Stimulated activated CD8-positive, alpha-beta memory T cell treated with anti-CD3 and anti-CD28 coated beads, Interleukin-15, amount 100 ng/mL, for 24 hours (primary cell): ENCODE data around the gene HGFAC.

ENCODE experiments used
- DNase-seq: peaks from one replicate; pipeline ENCODE4 v3.0.0-alpha.2; 2020; ENCODE audit warnings: low read depth

The HGFAC gene

DNA sequence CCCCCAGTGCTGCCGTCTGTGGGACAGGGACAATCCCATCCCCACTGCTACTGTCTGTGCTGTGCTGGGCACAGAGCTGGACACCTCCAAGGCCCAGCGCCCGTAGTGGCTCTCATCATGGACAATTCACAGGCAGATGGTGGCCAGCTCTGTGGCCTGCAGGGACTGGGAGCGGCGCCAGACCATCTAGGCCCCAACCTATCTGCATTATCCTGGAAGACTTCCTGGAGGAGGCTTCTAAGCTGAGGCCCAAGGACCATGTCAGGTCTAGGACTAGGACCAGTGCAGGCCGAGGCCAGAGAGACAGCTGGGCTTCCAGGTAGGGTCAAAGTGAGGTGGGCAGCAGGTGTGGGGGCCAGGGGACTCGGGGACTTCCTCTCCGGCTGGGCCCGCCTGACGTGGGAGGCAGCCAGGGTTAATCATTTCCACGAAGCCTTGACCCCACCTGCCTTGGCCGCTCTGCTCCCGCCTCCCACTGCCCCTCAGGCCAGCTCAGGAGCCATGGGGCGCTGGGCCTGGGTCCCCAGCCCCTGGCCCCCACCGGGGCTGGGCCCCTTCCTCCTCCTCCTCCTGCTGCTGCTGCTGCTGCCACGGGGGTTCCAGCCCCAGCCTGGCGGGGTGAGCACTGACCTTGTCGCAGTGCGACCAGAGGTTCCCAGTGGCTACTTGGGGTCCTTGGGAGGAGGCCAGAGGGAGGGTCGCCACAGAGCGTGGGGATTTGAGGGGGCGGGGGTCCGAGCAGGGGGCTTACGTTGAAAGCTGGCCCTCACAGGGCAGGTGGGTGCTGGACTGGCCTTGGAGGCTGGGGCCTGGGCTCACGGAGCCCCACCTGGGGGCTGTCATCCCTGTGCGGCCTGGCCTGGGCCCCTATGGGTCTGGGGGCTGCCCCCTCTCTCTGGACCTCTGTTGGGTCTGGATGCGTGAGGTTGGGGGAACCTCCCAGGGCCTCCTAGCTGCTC, at the start of gene HGFAC:
Gene HGFAC (plus strand): TSS at position 468 of the 959 bp plus-strand sequence. CDS start 34 bp downstream, at position 502.
- DNase-seq: no peak

DNA sequence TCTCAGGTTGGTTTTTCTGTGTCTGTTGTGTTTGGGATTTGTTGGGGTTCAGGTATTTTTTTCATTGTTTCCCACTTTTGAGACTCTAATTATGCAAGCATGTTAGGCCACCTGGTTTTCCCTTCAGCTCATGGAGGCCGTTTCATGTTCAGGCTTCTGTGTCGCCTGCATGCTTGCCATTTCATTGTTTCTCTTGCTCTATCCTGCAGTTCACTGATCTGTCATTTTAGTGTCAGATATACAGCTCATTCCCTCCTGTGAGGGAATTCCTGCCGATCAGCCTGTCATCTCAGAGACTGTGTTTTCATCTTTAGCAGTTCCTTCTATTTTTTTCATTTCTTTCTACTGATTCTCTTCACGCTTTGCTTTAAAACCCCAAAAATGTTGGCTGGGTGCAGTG, 49.4 kb upstream of the HGFAC start:
- DNase-seq: no peak

DNA sequence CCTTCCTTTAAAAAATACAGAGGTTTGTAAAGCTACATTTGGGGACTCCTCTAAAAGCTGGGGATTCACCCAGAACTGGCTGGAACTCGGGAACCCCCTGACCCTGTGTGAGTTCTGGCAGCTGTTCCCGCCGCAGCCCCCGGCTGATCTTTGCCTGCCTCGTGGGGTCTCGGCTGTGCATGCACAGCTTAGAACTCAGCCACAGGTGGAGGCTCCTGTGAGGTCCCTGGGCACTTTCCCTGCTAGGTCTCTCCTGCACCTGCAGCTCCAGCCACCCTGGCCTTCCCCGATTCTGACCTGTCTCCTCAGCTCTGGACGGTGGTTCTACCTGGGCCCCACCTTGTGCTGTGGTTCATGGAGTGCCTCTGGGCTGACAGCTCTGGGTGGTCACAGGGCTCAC, 48.6 kb upstream of the HGFAC start:
- no peak for DNase-seq

DNA sequence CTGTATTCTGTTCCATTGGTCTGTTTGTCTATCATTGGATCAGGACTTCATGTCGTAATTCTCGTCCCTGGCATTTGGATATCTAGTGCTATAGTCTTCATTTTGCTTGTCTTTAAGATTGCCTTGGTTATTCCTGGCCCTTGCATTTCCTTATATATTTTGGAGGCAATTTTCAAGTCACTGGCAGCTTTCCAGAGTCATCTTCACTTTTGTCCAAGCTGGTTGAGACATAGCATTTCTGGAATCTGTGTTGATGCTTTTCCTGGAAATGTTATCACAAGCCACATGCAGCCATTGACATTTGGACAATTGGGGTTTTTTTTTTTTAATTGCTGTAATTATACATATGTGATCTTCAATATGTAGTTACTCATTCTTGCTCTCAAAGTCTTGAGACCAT, 45.2 kb upstream of the HGFAC start:
- DNase-seq: no peak

DNA sequence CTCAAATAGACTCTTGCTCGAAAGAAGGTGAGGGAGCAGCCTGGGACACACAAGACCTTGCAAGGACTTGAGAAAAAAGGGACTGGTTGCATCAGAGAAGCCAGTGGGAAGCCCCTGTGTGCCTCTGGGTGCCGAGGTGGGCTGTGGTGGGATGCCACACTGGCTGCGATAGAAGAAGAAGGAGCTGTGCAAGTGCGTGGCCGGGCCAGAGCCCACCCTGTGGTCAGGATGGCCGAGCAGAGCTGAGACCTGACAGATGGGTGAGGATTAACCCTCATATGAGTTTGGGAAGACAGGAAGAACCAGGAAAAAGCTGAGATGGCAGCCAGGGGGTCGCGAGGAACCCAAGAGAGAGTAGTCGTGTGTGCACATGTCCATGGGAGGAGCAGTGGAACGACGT, 44.6 kb upstream of the HGFAC start:
- DNase-seq: no peak

DNA sequence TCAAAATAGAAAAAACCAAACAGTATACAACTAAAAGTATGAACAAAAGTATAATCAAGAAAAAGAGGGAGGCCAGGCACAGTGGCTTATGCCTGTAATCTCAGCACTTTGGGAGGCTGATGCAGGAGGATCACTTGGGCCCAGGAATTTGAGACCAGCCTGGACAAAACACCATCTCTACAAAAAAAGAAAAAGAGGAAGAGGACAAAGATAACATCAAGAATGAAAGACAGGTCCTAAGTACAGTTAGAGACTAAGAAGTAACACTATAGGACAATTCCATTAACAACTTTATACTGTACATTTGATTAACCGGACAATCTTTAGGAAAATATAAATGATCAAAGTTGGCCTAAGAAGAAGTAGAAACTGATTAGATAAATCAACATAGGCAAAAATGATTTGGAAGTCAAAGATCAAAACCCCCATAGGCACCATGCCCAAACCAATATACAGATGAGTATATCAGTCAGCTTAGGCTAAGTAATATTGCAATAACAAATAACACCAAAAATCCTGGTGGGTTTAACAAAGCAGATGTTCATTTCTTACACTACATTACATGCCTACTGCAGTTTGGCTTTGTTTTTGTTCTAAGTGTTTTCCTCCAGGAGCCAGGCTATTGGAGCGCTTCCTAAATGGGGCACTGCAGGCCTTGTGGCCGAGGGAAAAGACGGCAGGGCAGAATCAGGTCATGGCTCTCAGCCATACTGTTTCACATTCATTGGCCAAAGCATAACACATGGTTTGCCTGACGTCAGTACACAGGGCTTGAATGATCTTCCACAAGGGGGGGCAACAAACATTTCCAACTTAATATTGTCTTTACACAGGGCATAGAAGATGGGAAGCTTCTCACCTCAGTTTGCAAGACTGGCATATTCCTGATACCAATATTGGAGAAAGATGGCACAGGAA, 42.2 kb upstream of the HGFAC start:
- DNase-seq: no peak

DNA sequence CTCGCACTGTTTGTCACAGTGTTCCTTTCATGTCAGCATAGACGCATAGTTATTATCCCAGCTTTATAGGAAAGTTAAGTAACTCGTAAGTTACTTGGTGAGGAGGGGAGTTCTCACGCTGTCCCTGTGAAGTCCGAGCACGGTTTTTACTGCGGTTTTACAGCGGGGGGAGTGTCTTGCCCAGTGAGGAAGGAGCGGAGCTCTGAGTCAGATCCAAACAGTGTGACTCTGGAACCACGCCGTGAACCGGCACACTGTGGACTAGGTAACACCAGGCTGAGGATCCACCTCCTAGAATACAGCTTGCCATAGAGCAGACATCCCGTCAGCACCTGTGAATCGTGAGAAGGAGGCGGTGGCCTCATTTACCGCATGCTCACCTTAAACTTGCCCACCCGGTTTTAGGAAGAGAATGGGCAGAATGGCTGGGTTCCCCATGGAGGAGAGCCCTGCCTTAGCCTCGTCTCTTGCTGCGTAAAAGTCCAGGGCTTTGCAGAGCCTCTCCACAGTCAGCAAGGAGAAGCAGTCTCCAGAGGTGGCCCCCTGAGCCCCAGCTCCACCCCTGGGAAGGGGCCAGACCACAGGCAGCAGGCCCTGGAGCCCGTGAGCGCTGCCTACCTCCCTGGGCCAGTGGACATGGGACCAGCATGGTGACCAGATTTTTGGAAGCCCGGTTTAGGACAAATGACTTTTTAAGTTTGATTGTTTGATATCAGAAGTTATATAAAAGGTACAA, 40.2 kb upstream of the HGFAC start:
- no peak for DNase-seq

DNA sequence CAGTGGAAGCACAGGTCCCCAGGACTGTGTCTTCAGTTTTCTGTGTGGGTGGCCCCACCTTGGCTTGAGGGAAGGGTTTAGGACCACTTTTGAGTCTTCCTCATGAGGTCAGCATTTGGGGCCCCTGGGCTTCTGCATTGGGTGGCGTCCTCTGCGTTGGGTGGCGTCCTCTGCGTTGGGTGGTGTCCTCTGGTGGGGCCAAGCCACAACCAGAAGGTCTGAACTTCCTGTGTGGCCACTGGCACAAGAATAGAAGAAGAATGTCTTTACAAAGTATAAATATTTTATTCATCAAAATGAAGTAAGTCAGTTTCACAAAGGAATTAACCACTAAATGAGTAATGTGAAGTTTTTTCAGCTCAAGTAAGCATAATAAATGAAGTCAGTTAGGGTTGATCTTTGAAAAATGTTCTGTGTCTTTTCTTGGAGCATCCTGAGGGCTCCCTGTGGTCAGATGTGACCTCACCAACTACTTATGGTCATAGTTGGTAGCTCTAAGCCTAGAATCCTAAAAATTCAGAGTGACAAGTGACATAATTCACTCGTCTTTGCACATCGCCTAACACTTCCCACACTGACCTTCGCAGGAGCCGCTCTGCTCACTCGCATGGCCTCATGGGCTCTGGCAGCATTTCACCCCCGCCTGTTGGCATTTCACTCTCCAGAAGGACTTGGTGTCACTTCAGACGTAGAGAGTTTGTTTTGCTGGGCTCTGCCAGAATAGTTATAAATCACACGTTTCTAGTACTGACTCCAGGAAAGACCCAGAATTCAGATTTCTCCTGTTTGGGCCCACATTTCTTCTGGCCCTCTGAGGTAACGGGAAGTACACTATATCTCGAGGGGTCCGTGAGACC, 39.0 kb upstream of the HGFAC start:
- no peak for DNase-seq

DNA sequence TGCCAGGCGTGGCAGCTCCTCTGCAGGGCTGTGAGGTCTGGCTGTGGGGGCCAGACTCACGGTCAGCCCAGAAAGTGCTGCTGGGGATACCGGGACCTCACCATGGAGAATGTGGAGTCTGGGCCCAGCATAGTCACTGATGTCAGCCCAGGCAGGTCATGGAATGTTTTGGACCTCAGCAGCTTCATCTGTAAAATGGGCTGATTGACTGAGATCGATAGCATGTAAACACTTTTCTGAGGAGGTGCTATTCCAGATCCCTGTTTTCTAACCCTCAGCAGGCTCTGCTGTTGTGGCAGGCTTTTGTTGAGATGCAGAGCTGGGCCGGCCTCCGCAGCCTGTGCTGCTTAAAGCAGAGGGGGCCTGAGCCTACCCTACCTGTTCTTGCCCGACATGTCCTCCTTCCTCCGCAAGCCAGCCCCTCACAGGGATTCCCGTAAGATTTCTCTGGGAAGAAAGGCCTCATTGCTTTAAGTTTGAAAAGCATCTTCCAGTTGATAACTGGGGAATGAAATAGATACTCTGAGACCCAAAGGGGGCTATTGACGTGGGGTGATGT, 38.3 kb upstream of the HGFAC start:
- no peak for DNase-seq

DNA sequence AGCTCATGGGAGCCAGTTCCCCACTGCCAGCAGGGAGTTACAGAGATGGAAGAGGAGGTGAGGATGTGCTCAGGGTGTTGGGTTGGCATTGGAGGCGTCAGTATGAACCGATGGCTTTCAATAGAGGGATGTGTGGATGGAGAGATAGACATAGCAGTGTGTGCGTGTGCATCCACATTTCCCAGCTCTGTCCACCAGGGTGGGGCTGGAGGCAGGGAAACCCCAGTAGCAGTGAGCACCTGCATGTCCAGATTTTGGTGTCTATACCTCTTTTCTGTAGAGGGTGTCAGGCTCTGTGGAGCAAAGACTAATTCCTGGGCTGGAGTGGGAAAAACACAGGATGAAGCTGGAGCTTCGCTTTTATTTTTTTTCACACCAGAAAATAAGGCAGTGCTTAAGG, 37.2 kb upstream of the HGFAC start:
- no peak for DNase-seq

DNA sequence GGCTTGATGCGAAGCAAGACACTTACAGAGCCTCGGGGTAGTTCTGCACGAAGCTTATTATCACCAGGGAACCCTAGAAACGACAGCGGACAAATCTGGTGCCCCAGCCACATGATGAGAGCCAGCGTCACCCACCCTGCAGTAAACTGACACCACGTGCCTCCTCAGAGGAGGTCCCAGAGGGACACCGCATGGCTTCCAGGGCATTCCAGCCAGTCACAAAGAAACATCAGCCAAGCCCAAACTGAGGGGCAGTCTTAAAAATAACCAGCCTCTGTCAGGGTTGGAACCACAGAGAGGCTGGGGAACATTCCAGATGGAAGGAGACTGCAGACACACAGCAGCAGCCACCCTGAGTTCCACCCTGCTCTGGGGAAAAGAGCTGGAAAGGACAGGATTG, 36.6 kb upstream of the HGFAC start:
- DNase-seq: no peak

DNA sequence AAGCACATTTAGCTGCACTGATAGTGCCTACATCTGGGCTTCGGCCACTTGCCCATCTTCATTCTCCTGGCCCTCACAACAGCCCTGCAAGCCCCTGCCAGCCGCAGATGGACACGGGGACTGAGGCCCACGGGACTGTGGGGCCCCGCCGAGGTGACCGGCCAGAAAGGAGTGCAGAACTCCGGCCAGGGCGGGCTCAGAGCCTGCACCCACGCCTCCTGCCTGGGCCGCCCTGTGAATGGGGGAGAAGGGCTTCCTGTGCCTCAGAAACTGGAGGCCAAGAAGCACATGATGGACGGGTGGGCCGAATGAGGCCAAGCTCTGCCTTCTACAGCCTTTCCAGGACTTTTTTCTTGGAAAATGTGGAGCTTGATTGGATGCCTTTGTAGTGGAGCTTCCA, 35.7 kb upstream of the HGFAC start:
- no peak for DNase-seq

DNA sequence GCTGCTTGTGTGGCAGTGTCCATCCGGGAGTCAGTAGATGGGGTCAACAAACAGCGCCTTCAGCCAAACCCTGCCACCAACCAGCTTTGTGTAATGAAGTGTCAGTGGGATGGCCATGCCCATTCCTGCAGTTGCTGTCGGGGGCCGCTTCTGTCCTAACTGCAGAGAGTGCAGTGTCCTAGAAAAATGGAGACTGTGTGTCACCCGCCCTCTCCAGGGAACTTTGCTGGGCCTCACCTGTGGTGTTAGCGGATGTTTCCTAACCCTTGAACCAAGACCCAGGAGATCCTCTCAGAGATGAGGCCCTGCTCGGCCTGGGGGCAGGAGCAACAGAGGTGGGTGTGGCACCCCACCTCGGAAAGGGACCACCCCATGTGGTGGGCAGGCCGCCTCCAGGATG, 35.3 kb upstream of the HGFAC start:
- no peak for DNase-seq

DNA sequence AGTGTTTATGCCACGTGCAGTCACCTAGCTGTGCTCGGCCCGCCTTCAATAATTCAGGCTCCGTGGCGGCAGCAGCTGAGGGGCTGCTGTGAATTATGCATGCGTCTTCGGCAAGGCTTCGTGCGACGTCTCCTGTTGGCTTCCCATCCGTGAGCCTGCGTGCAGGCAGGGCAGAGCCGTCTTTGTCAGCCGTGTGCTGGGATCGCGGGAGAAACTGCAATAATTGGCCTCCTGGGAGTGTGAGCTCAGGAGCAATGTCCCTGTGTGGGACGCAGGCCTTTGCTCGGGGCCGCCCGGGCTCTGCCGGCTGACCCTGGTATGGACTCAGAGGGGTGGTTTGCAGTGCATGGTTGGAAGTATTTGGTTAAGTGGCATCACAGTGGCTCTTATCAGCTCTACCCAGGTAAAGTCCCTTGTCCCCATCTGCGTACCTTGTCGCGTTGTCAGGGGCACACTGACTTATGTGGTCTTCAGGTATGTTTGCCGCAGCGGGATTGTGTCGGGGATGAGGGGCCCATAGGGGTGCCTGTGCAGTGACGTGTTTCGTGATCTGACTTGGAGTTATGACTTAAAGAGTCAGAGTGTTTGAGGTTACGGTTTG, 34.5 kb upstream of the HGFAC start:
- no peak for DNase-seq

DNA sequence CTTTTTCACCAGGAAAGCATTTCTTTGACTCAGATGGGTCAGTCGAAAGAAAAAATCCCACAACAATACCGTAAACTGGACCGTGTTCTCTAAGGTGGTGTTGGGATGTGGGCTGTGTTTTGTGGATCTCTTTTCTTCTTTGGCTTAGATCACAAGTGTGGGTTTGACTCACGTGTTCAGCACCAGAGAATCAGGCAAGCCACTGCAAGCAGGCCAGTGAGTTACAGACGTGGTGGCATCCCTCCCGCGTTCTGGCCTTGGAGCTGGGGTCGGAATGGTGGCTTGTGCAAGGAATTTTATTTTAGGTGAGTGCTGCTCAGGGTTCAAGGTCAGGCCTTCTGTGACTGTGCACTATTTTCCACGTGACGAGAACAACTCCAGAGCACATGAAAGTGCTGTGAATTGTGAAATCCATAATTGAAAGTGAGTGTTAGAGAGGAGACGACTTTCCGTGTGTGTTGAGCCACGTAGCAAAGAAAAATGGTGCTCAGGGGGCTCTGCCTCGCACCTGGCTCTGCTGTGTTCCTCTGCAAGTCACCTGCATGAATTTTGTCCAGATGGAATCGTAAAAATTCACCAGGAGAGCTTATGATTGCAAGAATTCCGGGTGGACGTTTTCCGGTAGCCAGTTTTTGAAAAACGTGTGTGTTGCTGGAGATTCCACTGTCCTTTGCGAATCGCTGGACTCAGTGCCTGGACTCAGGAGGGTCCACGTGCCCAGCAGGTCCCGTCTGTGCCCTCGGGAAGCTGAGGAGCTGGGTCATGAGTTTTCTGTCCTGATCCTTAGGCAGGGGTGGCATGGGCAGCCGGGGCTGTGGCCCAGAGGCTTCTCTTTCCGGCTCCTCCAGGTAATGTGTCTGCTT, 33.6 kb upstream of the HGFAC start:
- no peak for DNase-seq

DNA sequence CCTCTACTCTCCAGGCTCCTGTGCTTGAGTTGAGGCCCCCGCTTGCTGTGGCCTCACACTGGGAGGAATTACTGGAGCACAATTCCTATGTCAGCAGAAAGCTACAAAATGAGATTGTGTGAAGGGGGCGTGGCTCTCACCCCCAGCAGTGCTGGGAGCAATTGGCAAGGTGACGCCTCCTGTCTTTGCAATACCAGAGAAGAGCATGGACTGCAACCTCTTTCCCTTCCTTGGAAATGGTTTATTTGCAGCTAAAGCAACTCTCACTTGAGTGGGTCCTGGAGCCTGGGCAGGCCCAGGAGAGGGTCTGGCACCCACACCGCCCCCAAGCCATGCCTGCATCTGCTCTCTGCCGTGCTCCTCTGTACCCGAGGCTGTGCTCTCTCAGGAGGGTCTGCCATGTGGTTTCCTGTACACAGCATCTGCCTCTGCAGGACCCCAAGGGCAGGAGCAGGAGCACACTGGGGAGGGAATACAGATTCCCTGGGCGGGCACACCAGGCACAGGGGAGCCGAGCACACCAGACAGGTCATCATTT, 32.9 kb upstream of the HGFAC start:
- DNase-seq: no peak

DNA sequence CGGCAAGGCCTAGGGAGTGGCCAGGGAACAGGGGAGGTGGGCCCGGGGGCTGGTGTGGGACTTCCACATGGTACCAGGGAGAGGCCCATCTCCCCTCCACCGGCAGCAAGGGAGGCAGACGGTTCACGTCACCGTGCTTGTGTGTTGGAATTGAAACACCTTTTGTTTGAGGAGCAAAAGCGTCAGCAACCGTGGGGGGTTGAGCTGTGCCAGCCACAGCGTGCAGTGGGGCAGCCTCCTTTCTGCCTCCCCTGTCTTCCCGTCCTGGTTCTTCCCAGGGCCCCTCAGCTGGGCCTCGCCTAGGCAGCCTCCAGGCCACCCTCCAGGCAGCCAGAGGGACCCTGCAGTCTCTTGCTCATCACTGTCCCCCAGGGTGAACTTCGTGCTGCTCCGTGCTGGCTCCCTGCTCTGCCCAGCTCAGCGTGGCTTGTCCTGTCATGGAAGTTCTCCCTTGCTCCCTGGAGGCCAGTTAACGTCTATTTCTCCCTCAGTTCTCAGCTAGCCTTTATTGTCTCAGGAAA, 32.1 kb upstream of the HGFAC start:
- DNase-seq: no peak

DNA sequence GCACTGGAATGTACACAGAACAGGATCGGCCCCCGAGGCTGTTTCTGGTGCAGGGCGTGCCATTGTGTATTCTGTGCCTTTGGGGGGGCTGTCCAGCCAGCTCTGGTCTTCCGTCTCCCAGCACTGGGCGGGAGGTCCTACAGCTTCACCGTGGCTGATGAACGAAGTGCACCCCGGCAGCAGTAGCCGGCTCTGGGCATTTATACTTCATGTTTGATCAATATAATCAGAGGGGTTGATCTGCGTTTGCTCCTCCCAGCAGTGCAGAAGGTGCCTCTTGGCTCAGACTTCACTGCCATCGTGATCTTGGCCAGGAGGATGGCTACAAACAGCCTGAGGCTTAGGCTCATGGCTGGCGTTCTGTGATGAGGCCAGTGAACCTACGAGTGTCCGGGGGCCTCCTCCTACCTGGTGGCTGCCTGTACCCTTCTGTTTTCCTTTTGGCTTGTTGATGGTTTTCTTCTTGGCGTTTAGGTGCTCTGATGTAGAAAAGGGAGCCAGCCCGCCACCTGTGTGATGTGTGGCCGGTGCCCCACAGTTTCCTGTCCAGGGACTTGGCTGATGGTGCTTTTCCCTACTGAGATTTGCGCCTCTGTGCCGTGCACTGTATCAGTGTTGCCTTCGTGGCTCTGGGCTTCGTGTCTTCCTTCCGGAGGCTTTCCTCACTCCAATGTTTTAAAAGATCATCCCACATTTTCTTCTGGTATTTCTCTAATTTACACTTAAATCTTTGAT, 31.2 kb upstream of the HGFAC start:
- DNase-seq: no peak
